ENCODE results near the gene HTR4. TPM values are rescaled to one million over a fixed set of nuclear protein-coding genes. Genes with fewer than 3 reads are reported as not detected.
"Not testable (repeated sequence)": the region's sequence is repeated elsewhere in the genome, so short reads cannot be mapped to it uniquely, and the experiment has no call there.

The HTR4 gene
- total RNA-seq, 1 donor from 2014 or later = not detected

GRCh38 chr5:148469501-148469935 lies 184.8 kb downstream of the HTR4 start:
- Mint-ChIP-seq H3K4me1 (no peaks in the 10 kb centered on the region), H3K36me3 (no peaks in the 10 kb centered on the region), H3K4me3 (no peak overlapping the region), H3K27me3 (ENCODE audit: insufficient read depth, low read depth) (no peaks in the 10 kb centered on the region), H3K27ac (no peak overlapping the region), H3K9me3 (no peaks in the 10 kb centered on the region)
- Histone ChIP-seq H3K4me3 (no peak overlapping the region), H3K27me3 (no peaks in the 10 kb centered on the region), H3K9me3 (ENCODE audit: low read depth) (no peaks in the 10 kb centered on the region), H3K4me2 (no peak overlapping the region), H4K20me1 (ENCODE audit: low read depth) (no peaks in the 10 kb centered on the region), H3K4me1 (no peaks in the 10 kb centered on the region), H3K9ac (no peak overlapping the region), H3F3A (ENCODE audit: low read depth) (no peaks in the 10 kb centered on the region), H3K79me2 (ENCODE audit: low read depth) (no peaks in the 10 kb centered on the region), H3K36me3 (no peaks in the 10 kb centered on the region), H3K27ac (no peak overlapping the region), H2AFZ (replicated peaks) (no peak overlapping the region)
- TF ChIP-seq EZH2 (IDR thresholded peaks at IDR 0.05) (no peak), CTCF (IDR thresholded peaks at IDR 0.05) (no peak), EZH2phosphoT487 (IDR thresholded peaks at IDR 0.05) (no peak)
- no peak for DNase-seq (ENCODE audit: low spot score)

GRCh38 chr5:148468746-148469145 lies 185.6 kb downstream of the HTR4 start:
- H3K4me3 ChIP-seq; H3K9ac ChIP-seq; H3K27ac Mint-ChIP-seq; H3K36me3 ChIP-seq; H3F3A ChIP-seq (ENCODE audit: low read depth); H3K4me1 ChIP-seq; DNase-seq (ENCODE audit: low spot score); H4K20me1 ChIP-seq (ENCODE audit: low read depth); H3K79me2 ChIP-seq (ENCODE audit: low read depth); H3K4me1 Mint-ChIP-seq; H3K4me2 ChIP-seq; H2AFZ ChIP-seq (replicated peaks); H3K4me3 Mint-ChIP-seq; H3K27me3 Mint-ChIP-seq (ENCODE audit: insufficient read depth, low read depth); H3K36me3 Mint-ChIP-seq; H3K27ac ChIP-seq; H3K9me3 ChIP-seq (ENCODE audit: low read depth); H3K27me3 ChIP-seq; H3K9me3 Mint-ChIP-seq: not testable (repeated sequence)

GRCh38 chr5:148467958-148468357 lies 186.4 kb downstream of the HTR4 start:
- H3K27me3 Mint-ChIP-seq (ENCODE audit: insufficient read depth, low read depth) = no peaks in the 10 kb centered on the region
- Histone ChIP-seq H2AFZ (replicated peaks) (no peak overlapping the region), H3K79me2 (ENCODE audit: low read depth) (no peaks in the 10 kb centered on the region), H4K20me1 (ENCODE audit: low read depth) (no peaks in the 10 kb centered on the region), H3K36me3 (no peaks in the 10 kb centered on the region), H3K4me1 (no peaks in the 10 kb centered on the region), H3K9me3 (ENCODE audit: low read depth) (no peaks in the 10 kb centered on the region), H3K9ac (no peak overlapping the region), H3K4me2 (no peak overlapping the region), H3F3A (ENCODE audit: low read depth) (no peaks in the 10 kb centered on the region), H3K27ac (no peak overlapping the region), H3K4me3 (no peak overlapping the region), H3K27me3 (no peaks in the 10 kb centered on the region)
- TF ChIP-seq EZH2phosphoT487 (IDR thresholded peaks at IDR 0.05) (no peak), EZH2 (IDR thresholded peaks at IDR 0.05) (no peak), CTCF (IDR thresholded peaks at IDR 0.05) (no peak)
- no peaks in the 10 kb centered on the region for H3K36me3 Mint-ChIP-seq
- H3K9me3 Mint-ChIP-seq = no peaks in the 10 kb centered on the region
- H3K4me1 Mint-ChIP-seq = no peaks in the 10 kb centered on the region
- H3K27ac Mint-ChIP-seq = no peak overlapping the region
- no peak for DNase-seq (ENCODE audit: low spot score)
- H3K4me3 Mint-ChIP-seq = no peak overlapping the region

GRCh38 chr5:148466236-148466580 lies 188.1 kb downstream of the HTR4 start:
- Histone ChIP-seq H3K27ac (no peak overlapping the region), H3K9me3 (ENCODE audit: low read depth) (no peaks in the 10 kb centered on the region), H3K36me3 (no peaks in the 10 kb centered on the region), H3K9ac (no peak overlapping the region), H3K4me2 (no peak overlapping the region), H3K27me3 (no peaks in the 10 kb centered on the region), H3F3A (ENCODE audit: low read depth) (no peaks in the 10 kb centered on the region), H3K4me1 (no peaks in the 10 kb centered on the region), H4K20me1 (ENCODE audit: low read depth) (no peaks in the 10 kb centered on the region), H3K4me3 (no peak overlapping the region), H3K79me2 (ENCODE audit: low read depth) (no peaks in the 10 kb centered on the region), H2AFZ (replicated peaks) (no peak overlapping the region)
- no peak overlapping the region for H3K27ac Mint-ChIP-seq
- H3K4me3 Mint-ChIP-seq = no peak overlapping the region
- TF ChIP-seq CTCF (IDR thresholded peaks at IDR 0.05) = no peak
- no peak for TF ChIP-seq EZH2 (IDR thresholded peaks at IDR 0.05)
- no peaks in the 10 kb centered on the region for H3K36me3 Mint-ChIP-seq
- H3K27me3 Mint-ChIP-seq (ENCODE audit: insufficient read depth, low read depth) = no peaks in the 10 kb centered on the region
- no peaks in the 10 kb centered on the region for H3K9me3 Mint-ChIP-seq
- no peaks in the 10 kb centered on the region for H3K4me1 Mint-ChIP-seq
- no peak for DNase-seq (ENCODE audit: low spot score)

All from neural progenitor cell (in vitro differentiated cells).